ENCODE results near the gene PPIB.

DNA sequence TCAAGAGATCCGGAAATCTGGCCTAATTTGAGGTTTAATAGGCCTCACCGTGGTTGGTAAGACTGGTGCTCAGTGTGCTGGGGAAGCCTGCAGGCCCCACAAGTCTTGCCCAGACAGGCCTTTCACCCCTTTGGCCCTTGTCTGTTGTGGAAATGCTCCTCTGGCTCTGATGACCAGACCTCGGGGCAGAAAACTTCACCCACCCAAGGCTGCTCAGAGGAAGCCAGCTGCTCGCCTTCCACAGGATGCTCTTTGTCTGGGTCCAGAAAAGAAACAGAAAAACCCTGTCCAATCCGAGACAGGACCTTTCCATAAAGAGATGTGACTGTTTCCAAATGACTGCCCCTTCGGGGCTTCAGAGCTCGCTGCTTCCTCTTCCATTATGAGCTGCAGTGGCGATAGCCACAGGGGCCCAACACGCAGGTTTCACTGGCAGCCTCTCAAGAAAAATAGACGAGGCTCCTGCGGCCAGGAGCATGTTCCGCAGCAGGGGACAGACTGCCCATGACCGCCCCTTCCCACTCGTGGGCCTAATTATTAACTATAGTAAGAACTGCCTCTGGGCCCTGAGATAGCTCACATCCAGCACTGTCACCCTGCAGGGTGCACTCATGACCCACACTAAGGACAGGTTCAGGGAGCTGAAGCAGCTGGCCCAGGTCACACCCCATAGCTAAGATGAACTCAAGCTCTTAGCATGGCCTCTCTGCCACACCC, 18.1 kb downstream of the PPIB start:
- TF ChIP-seq, protein P1, sequence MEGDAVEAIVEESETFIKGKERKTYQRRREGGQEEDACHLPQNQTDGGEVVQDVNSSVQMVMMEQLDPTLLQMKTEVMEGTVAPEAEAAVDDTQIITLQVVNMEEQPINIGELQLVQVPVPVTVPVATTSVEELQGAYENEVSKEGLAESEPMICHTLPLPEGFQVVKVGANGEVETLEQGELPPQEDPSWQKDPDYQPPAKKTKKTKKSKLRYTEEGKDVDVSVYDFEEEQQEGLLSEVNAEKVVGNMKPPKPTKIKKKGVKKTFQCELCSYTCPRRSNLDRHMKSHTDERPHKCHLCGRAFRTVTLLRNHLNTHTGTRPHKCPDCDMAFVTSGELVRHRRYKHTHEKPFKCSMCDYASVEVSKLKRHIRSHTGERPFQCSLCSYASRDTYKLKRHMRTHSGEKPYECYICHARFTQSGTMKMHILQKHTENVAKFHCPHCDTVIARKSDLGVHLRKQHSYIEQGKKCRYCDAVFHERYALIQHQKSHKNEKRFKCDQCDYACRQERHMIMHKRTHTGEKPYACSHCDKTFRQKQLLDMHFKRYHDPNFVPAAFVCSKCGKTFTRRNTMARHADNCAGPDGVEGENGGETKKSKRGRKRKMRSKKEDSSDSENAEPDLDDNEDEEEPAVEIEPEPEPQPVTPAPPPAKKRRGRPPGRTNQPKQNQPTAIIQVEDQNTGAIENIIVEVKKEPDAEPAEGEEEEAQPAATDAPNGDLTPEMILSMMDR (IDR thresholded peaks at IDR 0.05): no peak
- TF ChIP-seq POLR2A (IDR thresholded peaks at IDR 0.05) (no peak), EP300 (IDR thresholded peaks at IDR 0.05) (no peak)
